ENCODE measurements around the gene TRABD2B. TPM values are rescaled to one million over a fixed set of nuclear protein-coding genes. Genes with fewer than 3 reads are reported as not detected.

TRABD2B gene
- total and polyA plus RNA-seq, 2 of the 13 experiments (the other 11 are each of a cell fraction or from before 2014, with no cell fraction given), result 0.04 TPM; not detected in 1

DNA sequence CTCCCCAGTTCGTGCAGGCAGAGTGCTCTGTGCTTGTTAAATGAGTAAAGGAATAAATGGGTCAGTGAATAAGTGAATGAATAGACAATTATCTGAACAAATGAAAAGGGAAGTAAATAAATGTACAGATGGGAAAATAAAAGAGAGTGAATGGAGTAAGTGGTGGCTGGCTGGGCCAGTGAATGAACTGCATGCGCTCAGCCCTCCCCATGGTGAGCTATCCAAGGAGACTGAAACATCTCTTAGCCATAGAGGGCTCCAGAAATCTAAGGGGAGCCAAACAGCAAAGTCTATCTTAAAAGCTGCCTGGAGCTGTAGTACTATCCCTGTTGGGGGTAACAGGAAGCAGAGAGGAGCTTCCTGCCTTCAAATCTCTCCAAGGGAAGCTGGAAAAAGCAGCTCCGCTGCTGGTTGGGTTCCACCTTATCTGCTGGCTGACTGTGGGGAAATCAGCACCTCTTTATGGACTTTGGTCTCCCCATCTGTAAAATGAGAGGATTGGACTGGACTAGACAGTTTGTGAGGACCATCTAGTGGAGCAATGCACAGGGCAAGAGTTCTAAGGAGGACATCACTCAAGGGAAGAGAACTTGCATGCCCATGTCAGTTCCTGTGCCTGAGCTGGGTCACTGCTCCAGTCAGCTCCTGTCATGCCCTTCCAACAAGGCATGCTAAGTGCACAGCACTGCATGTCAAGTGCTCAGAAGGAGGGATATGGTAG, 77.9 kb downstream of the TRABD2B start (continued):
- TF ChIP-seq, protein P1, sequence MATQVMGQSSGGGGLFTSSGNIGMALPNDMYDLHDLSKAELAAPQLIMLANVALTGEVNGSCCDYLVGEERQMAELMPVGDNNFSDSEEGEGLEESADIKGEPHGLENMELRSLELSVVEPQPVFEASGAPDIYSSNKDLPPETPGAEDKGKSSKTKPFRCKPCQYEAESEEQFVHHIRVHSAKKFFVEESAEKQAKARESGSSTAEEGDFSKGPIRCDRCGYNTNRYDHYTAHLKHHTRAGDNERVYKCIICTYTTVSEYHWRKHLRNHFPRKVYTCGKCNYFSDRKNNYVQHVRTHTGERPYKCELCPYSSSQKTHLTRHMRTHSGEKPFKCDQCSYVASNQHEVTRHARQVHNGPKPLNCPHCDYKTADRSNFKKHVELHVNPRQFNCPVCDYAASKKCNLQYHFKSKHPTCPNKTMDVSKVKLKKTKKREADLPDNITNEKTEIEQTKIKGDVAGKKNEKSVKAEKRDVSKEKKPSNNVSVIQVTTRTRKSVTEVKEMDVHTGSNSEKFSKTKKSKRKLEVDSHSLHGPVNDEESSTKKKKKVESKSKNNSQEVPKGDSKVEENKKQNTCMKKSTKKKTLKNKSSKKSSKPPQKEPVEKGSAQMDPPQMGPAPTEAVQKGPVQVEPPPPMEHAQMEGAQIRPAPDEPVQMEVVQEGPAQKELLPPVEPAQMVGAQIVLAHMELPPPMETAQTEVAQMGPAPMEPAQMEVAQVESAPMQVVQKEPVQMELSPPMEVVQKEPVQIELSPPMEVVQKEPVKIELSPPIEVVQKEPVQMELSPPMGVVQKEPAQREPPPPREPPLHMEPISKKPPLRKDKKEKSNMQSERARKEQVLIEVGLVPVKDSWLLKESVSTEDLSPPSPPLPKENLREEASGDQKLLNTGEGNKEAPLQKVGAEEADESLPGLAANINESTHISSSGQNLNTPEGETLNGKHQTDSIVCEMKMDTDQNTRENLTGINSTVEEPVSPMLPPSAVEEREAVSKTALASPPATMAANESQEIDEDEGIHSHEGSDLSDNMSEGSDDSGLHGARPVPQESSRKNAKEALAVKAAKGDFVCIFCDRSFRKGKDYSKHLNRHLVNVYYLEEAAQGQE (IDR thresholded peaks at IDR 0.05; ENCODE audit: borderline replicate concordance in 1 of 2, low read depth in 1 of 2, low read length in 2 of 2), result no peak; a peak in 1 of 4 replicates
- TF ChIP-seq, protein P2, sequence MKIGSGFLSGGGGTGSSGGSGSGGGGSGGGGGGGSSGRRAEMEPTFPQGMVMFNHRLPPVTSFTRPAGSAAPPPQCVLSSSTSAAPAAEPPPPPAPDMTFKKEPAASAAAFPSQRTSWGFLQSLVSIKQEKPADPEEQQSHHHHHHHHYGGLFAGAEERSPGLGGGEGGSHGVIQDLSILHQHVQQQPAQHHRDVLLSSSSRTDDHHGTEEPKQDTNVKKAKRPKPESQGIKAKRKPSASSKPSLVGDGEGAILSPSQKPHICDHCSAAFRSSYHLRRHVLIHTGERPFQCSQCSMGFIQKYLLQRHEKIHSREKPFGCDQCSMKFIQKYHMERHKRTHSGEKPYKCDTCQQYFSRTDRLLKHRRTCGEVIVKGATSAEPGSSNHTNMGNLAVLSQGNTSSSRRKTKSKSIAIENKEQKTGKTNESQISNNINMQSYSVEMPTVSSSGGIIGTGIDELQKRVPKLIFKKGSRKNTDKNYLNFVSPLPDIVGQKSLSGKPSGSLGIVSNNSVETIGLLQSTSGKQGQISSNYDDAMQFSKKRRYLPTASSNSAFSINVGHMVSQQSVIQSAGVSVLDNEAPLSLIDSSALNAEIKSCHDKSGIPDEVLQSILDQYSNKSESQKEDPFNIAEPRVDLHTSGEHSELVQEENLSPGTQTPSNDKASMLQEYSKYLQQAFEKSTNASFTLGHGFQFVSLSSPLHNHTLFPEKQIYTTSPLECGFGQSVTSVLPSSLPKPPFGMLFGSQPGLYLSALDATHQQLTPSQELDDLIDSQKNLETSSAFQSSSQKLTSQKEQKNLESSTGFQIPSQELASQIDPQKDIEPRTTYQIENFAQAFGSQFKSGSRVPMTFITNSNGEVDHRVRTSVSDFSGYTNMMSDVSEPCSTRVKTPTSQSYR (CRISPR knock-in tag; IDR thresholded peaks at IDR 0.05; ENCODE audit: borderline replicate concordance), result peak; percentile 23; the same call in 1 of the 2 replicates
- no peak for TF ChIP-seq AGO2 (optimal IDR thresholded peaks at IDR 0.05; ENCODE audit: low read depth, low read length)
- TF ChIP-seq, protein P3, sequence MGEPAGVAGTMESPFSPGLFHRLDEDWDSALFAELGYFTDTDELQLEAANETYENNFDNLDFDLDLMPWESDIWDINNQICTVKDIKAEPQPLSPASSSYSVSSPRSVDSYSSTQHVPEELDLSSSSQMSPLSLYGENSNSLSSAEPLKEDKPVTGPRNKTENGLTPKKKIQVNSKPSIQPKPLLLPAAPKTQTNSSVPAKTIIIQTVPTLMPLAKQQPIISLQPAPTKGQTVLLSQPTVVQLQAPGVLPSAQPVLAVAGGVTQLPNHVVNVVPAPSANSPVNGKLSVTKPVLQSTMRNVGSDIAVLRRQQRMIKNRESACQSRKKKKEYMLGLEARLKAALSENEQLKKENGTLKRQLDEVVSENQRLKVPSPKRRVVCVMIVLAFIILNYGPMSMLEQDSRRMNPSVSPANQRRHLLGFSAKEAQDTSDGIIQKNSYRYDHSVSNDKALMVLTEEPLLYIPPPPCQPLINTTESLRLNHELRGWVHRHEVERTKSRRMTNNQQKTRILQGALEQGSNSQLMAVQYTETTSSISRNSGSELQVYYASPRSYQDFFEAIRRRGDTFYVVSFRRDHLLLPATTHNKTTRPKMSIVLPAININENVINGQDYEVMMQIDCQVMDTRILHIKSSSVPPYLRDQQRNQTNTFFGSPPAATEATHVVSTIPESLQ (CRISPR knock-in tag; conservative IDR thresholded peaks at IDR 0.05), result no peak
- TF ChIP-seq SP2 (CRISPR knock-in tag; IDR thresholded peaks at IDR 0.05), result no peak
- no peak for TF ChIP-seq KDM5A (IDR thresholded peaks at IDR 0.05; ENCODE audit: borderline replicate concordance, low read length)
- TF ChIP-seq ZNF441 (CRISPR knock-in tag; IDR thresholded peaks at IDR 0.05; ENCODE audit: borderline replicate concordance), result no peak; the same call in 1 of the 2 replicates
- no peak for TF ChIP-seq NFE2L1 (CRISPR knock-in tag; IDR thresholded peaks at IDR 0.05; ENCODE audit: borderline replicate concordance)
- TF ChIP-seq ZFP41 (CRISPR knock-in tag; IDR thresholded peaks at IDR 0.05; ENCODE audit: borderline replicate concordance), result 0 out of 2 replicates have a peak, but pooled peaks have one; percentile 25
- no peak for TF ChIP-seq ZNF138 (CRISPR knock-in tag; IDR thresholded peaks at IDR 0.05; ENCODE audit: low read depth)
- peak; percentile 3; the same call in 1 of the 2 replicates for TF ChIP-seq SMC3 (IDR thresholded peaks at IDR 0.05; ENCODE audit: low read length)
- TF ChIP-seq ZNF644 (CRISPR knock-in tag; IDR thresholded peaks at IDR 0.05; ENCODE audit: low read depth), result peak; percentile 86
- peak; percentile 56; the same call in 1 of the 2 replicates for TF ChIP-seq ETV5 (CRISPR knock-in tag; IDR thresholded peaks at IDR 0.05; ENCODE audit: borderline replicate concordance)
- no peak for TF ChIP-seq ZNF790 (CRISPR knock-in tag; IDR thresholded peaks at IDR 0.05; ENCODE audit: borderline replicate concordance)
- TF ChIP-seq SNAPC2 (CRISPR knock-in tag; IDR thresholded peaks at IDR 0.05), result 0 out of 2 replicates have a peak, but pooled peaks have one; percentile 20
- TF ChIP-seq RFX3 (CRISPR knock-in tag; IDR thresholded peaks at IDR 0.05), result no peak
- peak; percentile 44; the same call in 1 of the 2 replicates for TF ChIP-seq ZSCAN12 (CRISPR knock-in tag; IDR thresholded peaks at IDR 0.05)
- TF ChIP-seq, protein P4, sequence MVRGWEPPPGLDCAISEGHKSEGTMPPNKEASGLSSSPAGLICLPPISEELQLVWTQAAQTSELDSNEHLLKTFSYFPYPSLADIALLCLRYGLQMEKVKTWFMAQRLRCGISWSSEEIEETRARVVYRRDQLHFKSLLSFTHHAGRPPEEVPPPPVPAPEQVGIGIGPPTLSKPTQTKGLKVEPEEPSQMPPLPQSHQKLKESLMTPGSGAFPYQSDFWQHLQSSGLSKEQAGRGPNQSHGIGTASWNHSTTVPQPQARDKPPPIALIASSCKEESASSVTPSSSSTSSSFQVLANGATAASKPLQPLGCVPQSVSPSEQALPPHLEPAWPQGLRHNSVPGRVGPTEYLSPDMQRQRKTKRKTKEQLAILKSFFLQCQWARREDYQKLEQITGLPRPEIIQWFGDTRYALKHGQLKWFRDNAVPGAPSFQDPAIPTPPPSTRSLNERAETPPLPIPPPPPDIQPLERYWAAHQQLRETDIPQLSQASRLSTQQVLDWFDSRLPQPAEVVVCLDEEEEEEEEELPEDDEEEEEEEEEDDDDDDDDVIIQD (CRISPR knock-in tag; IDR thresholded peaks at IDR 0.05; ENCODE audit: low read depth), result 0 out of 2 replicates have a peak, but pooled peaks have one; percentile 29
